Left lung (tissue), 10 donors: ENCODE measurements around the gene RAP1GAP. TPM values are rescaled to one million over a fixed set of nuclear protein-coding genes. Genes with fewer than 3 reads are reported as not detected.

ENCODE experiments used
- ATAC-seq: fragments of 200-7000 bp; cut with Tn5 transposase; one replicate; pipeline ENCODE4 v1.9.1; 2020; ENCODE audit warnings: moderate library complexity
- DNase-seq, 4 donors: peaks; one replicate each; pipeline ENCODE4 v3.0.0-alpha.2; 2013 to 2020
- H3K27ac ChIP-seq, 2 donors: fragments of 200-600 bp; sonication (generic) in 1 of 2; one replicate each; pipeline versions ENCODE4 v1.5.0 to v1.8.0; 2020 to 2021
- H3K27me3 ChIP-seq, 2 donors: fragments of 200-600 bp; sonication (generic) in 1 of 2; one replicate each; pipeline versions ENCODE4 v1.5.0 to v1.8.0; 2020 to 2021
- H3K36me3 ChIP-seq, 2 donors: fragments of 200-600 bp; sonication (generic) in 1 of 2; one replicate each; pipeline versions ENCODE4 v1.5.0 to v1.8.0; 2020 to 2021
- H3K4me1 ChIP-seq, 2 donors: fragments of 200-600 bp; one replicate each; pipeline ENCODE4 v1.8.0; 2021
- H3K4me3 ChIP-seq, 2 donors: fragments of 200-600 bp; sonication (generic) in 1 of 2; one replicate each; pipeline versions ENCODE4 v1.5.0 to v1.8.0; 2020 to 2021; ENCODE audit warnings: mild to moderate bottlenecking in 1 of 2
- H3K9me3 ChIP-seq, 2 donors: fragments of 200-600 bp; sonication (generic) in 1 of 2; one replicate each; pipeline versions ENCODE4 v1.5.0 to v1.8.0; 2020 to 2021
- intact Hi-C, 2 donors: fragments of 100-400 bp; cut with DNase I; formaldehyde crosslinking; loops; one replicate each; pipeline versions ENCODE4 v1.11.2 to v1.14.2; 2022
- polyA plus RNA-seq, 6 donors: library from polyadenylated mRNA; unstranded; fragments of 120-200 nt; gene quantifications; one replicate each; pipeline ENCODE4 v1.2.1, GENCODE V29; 2013; ENCODE audit not compliant: insufficient read length in 6 of 6
- total RNA-seq, 2 donors: library from RNA; stranded (reverse); fragmentation: NEBNext Ultra II Directional; extraction: Animal tissue kit (Norgen Biotek cat#: 25700); gene quantifications; one replicate each; pipeline ENCODE4 v1.2.1, GENCODE V29; 2021
- TF ChIP-seq, protein P1 (sequence below), 2 donors: fragments of 200-600 bp; sonication (generic) in 1 of 2; IDR thresholded peaks; one replicate each; pipeline versions ENCODE4 v1.5.0 to v1.8.0; 2021; ENCODE audit warnings: antibody characterized with exemption in 2 of 2
- donor health status: DM: no; HTN: yes; CAD: no.
- donor health status: DM: no; HTN: no; CAD: no.

Gene RAP1GAP
- total and polyA plus RNA-seq, 8 donors, result 20.7 to 59.3 (median 45.2) TPM

DNA sequence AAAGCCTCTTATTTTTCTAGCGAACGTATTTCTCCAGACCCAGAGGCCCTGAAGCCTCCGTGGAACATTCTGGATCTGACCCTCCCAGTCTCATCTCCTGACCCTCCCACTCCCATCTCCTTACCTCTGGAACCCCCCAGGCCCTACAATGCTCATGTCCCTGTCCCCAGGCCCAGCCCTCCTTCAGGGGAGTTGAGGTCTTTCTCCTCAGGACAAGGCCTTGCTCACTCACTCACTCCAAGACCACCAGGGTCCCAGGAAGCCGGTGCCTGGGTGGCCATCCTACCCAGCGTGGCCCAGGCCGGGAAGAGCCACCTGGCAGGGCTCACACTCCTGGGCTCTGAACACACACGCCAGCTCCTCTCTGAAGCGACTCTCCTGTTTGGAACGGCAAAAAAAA is 91.2 kb downstream of the RAP1GAP start:
- TF ChIP-seq, protein P1, sequence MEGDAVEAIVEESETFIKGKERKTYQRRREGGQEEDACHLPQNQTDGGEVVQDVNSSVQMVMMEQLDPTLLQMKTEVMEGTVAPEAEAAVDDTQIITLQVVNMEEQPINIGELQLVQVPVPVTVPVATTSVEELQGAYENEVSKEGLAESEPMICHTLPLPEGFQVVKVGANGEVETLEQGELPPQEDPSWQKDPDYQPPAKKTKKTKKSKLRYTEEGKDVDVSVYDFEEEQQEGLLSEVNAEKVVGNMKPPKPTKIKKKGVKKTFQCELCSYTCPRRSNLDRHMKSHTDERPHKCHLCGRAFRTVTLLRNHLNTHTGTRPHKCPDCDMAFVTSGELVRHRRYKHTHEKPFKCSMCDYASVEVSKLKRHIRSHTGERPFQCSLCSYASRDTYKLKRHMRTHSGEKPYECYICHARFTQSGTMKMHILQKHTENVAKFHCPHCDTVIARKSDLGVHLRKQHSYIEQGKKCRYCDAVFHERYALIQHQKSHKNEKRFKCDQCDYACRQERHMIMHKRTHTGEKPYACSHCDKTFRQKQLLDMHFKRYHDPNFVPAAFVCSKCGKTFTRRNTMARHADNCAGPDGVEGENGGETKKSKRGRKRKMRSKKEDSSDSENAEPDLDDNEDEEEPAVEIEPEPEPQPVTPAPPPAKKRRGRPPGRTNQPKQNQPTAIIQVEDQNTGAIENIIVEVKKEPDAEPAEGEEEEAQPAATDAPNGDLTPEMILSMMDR (IDR thresholded peaks at IDR 0.05), result no peak
- Histone ChIP-seq H3K27ac (no peak overlapping the region), H3K4me1 (peaks cover 0 to 21% of the 10 kb centered on the region in 2 donors), H3K4me3 (no peak overlapping the region), H3K36me3 (peaks cover 0 to 17% of the 10 kb centered on the region in 2 donors), H3K27me3 (peaks cover 0 to 14% of the 10 kb centered on the region in 2 donors), H3K9me3 (no peaks in the 10 kb centered on the region)
- DNase-seq (no peak), ATAC-seq (no peak)
- intact Hi-C loops, result no loop called here

DNA sequence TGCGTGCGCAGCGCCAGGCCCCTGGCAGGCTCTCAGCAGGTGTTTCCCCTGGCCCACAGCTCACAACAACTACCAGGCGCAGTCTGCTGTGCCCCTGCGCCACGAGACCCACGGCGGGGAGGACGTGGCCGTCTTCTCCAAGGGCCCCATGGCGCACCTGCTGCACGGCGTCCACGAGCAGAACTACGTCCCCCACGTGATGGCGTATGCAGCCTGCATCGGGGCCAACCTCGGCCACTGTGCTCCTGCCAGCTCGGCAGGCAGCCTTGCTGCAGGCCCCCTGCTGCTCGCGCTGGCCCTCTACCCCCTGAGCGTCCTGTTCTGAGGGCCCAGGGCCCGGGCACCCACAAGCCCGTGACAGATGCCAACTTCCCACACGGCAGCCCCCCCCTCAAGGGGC is 91.8 kb downstream of the RAP1GAP start:
- no peak for ATAC-seq
- Histone ChIP-seq H3K36me3 (peaks cover 0 to 17% of the 10 kb centered on the region in 2 donors), H3K27ac (no peak overlapping the region), H3K9me3 (no peaks in the 10 kb centered on the region), H3K4me1 (peaks cover 0 to 20% of the 10 kb centered on the region in 2 donors), H3K4me3 (no peak overlapping the region), H3K27me3 (peaks cover 0 to 14% of the 10 kb centered on the region in 2 donors)
- TF ChIP-seq, protein P1 (IDR thresholded peaks at IDR 0.05), result no peak
- intact Hi-C loops, result no loop called here
- DNase-seq, result no peak

DNA sequence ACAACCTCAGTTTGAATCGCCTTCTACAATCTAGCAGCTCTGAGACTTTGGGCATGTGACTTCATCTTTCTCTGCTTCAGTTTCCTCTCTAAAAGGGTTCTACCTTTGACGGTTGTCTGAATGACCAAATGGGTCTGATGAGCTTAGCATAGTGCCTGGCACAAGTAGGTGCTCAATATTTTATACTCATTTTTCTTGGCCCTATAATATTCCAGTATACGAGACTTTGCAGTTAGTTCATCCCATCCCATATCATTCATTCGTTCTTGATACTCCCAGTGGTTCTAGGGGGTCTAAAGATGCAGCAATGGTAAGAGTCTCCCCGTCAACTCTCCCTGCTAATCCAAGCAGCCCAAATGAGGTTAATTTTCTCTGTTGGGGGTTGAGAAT is 92.4 kb downstream of the RAP1GAP start:
- TF ChIP-seq, protein P1 (IDR thresholded peaks at IDR 0.05), result no peak
- intact Hi-C loops, result no loop called here
- DNase-seq (no peak), ATAC-seq (no peak)
- H3K4me1 ChIP-seq, result peaks cover 0 to 20% of the 10 kb centered on the region in 2 donors
- H3K27me3 ChIP-seq, result peaks cover 0 to 14% of the 10 kb centered on the region in 2 donors
- no peak overlapping the region for H3K27ac ChIP-seq
- H3K4me3 ChIP-seq, result no peak overlapping the region
- no peaks in the 10 kb centered on the region for H3K9me3 ChIP-seq
- H3K36me3 ChIP-seq, result peaks cover 0 to 17% of the 10 kb centered on the region in 2 donors

DNA sequence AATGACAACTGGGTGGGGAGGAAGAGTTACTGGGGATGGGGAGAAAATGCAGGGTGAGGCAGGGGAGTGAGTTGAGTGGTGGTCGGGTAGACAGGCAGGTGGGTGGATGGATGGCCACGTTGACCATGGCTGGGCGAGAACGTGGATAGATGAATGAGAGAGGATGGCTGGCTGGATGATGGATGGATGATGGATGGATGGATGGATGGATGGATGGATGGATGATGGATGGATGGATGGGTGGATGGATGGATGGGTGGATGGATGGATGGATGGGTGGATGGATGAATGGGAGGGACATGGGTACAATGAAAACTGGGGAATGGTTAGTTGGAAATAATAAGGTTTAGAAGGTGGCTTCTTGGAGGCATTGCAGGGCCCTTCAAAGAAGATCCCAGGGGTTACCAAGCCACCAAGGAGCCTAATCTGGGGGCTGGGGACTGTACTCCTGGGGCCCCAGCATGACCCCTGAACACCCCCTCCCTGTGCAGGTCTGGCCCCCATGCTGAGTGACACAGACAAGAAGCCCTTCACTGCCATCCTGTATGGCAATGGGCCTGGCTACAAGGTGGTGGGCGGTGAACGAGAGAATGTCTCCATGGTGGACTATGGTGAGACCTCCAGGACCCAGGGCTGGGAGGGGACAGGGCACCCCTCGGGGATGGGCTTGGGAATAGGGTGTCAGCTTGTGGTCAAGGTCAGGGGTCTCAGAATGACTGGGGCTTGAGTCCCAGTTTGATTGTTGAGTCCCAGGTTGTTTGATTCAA is 92.9 kb downstream of the RAP1GAP start:
- ATAC-seq (no peak), DNase-seq (no peak)
- intact Hi-C loops, result no loop called here
- TF ChIP-seq, protein P1 (IDR thresholded peaks at IDR 0.05), result no peak
- no peak overlapping the region for H3K27ac ChIP-seq
- no peaks in the 10 kb centered on the region for H3K9me3 ChIP-seq
- peaks cover 0 to 20% of the 10 kb centered on the region in 2 donors for H3K4me1 ChIP-seq
- no peak overlapping the region for H3K4me3 ChIP-seq
- H3K36me3 ChIP-seq, result peaks cover 0 to 17% of the 10 kb centered on the region in 2 donors
- peaks cover 0 to 14% of the 10 kb centered on the region in 2 donors for H3K27me3 ChIP-seq

DNA sequence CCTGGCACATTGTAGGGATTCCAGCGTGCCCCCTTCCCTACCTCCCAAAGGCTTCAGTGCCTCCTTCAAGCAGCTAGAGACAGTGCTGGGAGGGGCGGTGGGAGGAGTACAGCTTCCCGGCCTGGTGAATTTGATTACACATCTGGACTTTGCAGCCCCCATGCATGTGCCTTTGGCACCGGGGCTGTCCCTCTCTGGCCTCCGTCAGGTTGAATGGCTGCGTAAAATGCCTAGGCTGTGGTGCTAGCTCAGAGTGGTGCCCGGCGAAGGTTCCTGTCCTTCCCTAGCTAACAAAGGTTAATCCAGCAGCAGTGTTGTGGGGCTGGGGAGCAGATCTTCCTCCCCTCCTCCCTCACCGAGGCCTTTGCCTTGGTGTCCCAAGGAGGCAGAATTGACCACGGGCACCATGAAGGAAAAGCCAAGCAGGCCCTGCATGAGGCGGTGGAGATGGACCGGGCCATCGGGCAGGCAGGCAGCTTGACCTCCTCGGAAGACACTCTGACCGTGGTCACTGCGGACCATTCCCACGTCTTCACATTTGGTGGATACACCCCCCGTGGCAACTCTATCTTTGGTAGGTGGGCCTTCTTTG is 93.7 kb downstream of the RAP1GAP start:
- Histone ChIP-seq H3K27ac (peak overlapping the region in 1 of 2 donors; percentile 33), H3K9me3 (no peaks in the 10 kb centered on the region), H3K27me3 (peaks cover 0 to 14% of the 10 kb centered on the region in 2 donors), H3K36me3 (peaks cover 0 to 25% of the 10 kb centered on the region in 2 donors), H3K4me3 (no peak overlapping the region), H3K4me1 (peaks cover 0 to 20% of the 10 kb centered on the region in 2 donors)
- DNase-seq, result peak in 1 of 4 donors; percentile 48
- ATAC-seq, result no peak
- TF ChIP-seq, protein P1 (IDR thresholded peaks at IDR 0.05), result no peak
- intact Hi-C loops, result no loop called here
